ENCODE measurements around the gene HS6ST3.
"Not testable (repeated sequence)": the region's sequence is repeated elsewhere in the genome, so short reads cannot be mapped to it uniquely, and the experiment has no call there.

Gene HS6ST3

GRCh38 chr13:96093296-96094006 is 3.5 kb downstream of the HS6ST3 start:
- Histone ChIP-seq H3K4me1 (ENCODE audit: insufficient read depth, poor library complexity, severe bottlenecking) (no peaks in the 10 kb centered on the region), H3K27me3 (ENCODE audit: insufficient read depth, poor library complexity, severe bottlenecking) (peaks cover 64% of the 10 kb centered on the region), H3K4me3 (ENCODE audit: severe bottlenecking) (no peak overlapping the region), H3K27ac (ENCODE audit: poor library complexity, severe bottlenecking) (no peak overlapping the region), H3K9me3 (ENCODE audit: severe bottlenecking) (no peaks in the 10 kb centered on the region), H3K36me3 (ENCODE audit: low read depth) (no peaks in the 10 kb centered on the region)
- ATAC-seq (ENCODE audit: low read depth) (no peak), DNase-seq (ENCODE audit: low spot score) (no peak)
- TF ChIP-seq, protein P1, sequence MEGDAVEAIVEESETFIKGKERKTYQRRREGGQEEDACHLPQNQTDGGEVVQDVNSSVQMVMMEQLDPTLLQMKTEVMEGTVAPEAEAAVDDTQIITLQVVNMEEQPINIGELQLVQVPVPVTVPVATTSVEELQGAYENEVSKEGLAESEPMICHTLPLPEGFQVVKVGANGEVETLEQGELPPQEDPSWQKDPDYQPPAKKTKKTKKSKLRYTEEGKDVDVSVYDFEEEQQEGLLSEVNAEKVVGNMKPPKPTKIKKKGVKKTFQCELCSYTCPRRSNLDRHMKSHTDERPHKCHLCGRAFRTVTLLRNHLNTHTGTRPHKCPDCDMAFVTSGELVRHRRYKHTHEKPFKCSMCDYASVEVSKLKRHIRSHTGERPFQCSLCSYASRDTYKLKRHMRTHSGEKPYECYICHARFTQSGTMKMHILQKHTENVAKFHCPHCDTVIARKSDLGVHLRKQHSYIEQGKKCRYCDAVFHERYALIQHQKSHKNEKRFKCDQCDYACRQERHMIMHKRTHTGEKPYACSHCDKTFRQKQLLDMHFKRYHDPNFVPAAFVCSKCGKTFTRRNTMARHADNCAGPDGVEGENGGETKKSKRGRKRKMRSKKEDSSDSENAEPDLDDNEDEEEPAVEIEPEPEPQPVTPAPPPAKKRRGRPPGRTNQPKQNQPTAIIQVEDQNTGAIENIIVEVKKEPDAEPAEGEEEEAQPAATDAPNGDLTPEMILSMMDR (IDR thresholded peaks at IDR 0.05; ENCODE audit: poor library complexity, severe bottlenecking) = no peak

GRCh38 chr13:96100457-96101220 is 10.7 kb downstream of the HS6ST3 start:
- no peak overlapping the region for H3K27ac ChIP-seq (ENCODE audit: poor library complexity, severe bottlenecking)
- DNase-seq (ENCODE audit: low spot score) = no peak
- TF ChIP-seq, protein P1 (IDR thresholded peaks at IDR 0.05; ENCODE audit: poor library complexity, severe bottlenecking) = no peak
- no peaks in the 10 kb centered on the region for H3K9me3 ChIP-seq (ENCODE audit: severe bottlenecking)
- no peaks in the 10 kb centered on the region for H3K4me1 ChIP-seq (ENCODE audit: insufficient read depth, poor library complexity, severe bottlenecking)
- ATAC-seq (ENCODE audit: low read depth) = no peak
- H3K4me3 ChIP-seq (ENCODE audit: severe bottlenecking) = no peak overlapping the region
- no peaks in the 10 kb centered on the region for H3K36me3 ChIP-seq (ENCODE audit: low read depth)
- peaks cover 16% of the 10 kb centered on the region for H3K27me3 ChIP-seq (ENCODE audit: insufficient read depth, poor library complexity, severe bottlenecking)

DNA sequence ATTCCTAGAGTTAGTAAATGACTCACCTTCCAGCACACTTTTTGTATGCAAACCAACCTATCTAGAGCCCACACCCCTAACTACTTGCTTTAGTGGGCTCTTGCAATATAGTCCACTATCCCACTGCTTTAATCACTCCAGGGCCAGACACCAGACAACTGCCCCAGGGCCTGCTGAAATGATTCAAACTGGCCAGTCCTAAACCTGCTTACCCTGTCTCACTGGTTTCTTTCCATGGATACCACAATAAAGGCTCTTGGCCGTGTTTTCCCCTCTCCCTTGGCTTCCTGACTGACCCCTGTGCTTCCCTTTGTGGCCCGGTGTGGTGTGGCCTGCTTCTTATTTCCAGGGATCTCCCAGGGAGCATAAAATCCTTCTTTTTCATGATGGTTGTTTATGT is 14.6 kb downstream of the HS6ST3 start:
- Histone ChIP-seq H3K4me1 (ENCODE audit: insufficient read depth, poor library complexity, severe bottlenecking) (no peaks in the 10 kb centered on the region), H3K4me3 (ENCODE audit: severe bottlenecking) (no peak overlapping the region), H3K36me3 (ENCODE audit: low read depth) (no peaks in the 10 kb centered on the region), H3K27me3 (ENCODE audit: insufficient read depth, poor library complexity, severe bottlenecking) (peaks cover 3% of the 10 kb centered on the region), H3K9me3 (ENCODE audit: severe bottlenecking) (no peaks in the 10 kb centered on the region), H3K27ac (ENCODE audit: poor library complexity, severe bottlenecking) (no peak overlapping the region)
- DNase-seq (ENCODE audit: low spot score) (no peak), ATAC-seq (ENCODE audit: low read depth) (no peak)
- TF ChIP-seq, protein P1 (IDR thresholded peaks at IDR 0.05; ENCODE audit: poor library complexity, severe bottlenecking) = no peak

DNA sequence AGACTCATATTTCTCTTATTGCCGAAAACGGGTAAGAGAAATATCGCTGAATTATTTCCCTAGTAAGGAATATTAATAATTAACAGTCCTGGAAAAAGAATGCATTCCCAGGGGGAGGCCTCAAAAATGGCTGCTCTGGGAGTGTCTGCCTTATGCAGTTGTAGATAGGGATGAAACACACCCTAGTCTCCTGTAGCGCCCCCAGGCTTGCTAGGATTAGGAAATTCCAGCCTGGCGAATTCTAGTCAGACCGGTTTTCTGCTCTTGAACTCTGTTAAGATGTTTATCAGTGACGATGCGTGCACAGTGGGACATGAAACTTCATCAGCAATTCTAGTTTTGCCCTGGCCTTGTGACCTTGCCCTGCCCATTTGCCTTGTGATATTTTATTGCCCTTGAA is 18.2 kb downstream of the HS6ST3 start:
- H3K4me1 ChIP-seq (ENCODE audit: insufficient read depth, poor library complexity, severe bottlenecking); DNase-seq (ENCODE audit: low spot score); H3K27me3 ChIP-seq (ENCODE audit: insufficient read depth, poor library complexity, severe bottlenecking); H3K9me3 ChIP-seq (ENCODE audit: severe bottlenecking); H3K4me3 ChIP-seq (ENCODE audit: severe bottlenecking); ATAC-seq (ENCODE audit: low read depth); H3K27ac ChIP-seq (ENCODE audit: poor library complexity, severe bottlenecking); H3K36me3 ChIP-seq (ENCODE audit: low read depth): not testable (repeated sequence)

- no peak for DNase-seq (ENCODE audit: low spot score)
- TF ChIP-seq, protein P1 (IDR thresholded peaks at IDR 0.05; ENCODE audit: poor library complexity, severe bottlenecking) = no peak
- no peaks in the 10 kb centered on the region for H3K36me3 ChIP-seq (ENCODE audit: low read depth)
- H3K4me1 ChIP-seq (ENCODE audit: insufficient read depth, poor library complexity, severe bottlenecking) = no peaks in the 10 kb centered on the region
- no peak overlapping the region for H3K4me3 ChIP-seq (ENCODE audit: severe bottlenecking)
- no peaks in the 10 kb centered on the region for H3K27me3 ChIP-seq (ENCODE audit: insufficient read depth, poor library complexity, severe bottlenecking)
- H3K27ac ChIP-seq (ENCODE audit: poor library complexity, severe bottlenecking) = no peak overlapping the region
- H3K9me3 ChIP-seq (ENCODE audit: severe bottlenecking) = no peaks in the 10 kb centered on the region
- ATAC-seq (ENCODE audit: low read depth) = no peak
These were observed 19.2 kb downstream of the HS6ST3 start for GRCh38 chr13:96109125-96109524.
